ENCODE data around the gene LY6G6C.

GRCh38 chr6:31750411-31751022 lies 29.0 kb upstream of the LY6G6C start:
- TF ChIP-seq CTCF (IDR thresholded peaks at IDR 0.05; ENCODE audit: low read depth, low read length, poor library complexity, severe bottlenecking) (no peak), EZH2phosphoT487 (IDR thresholded peaks at IDR 0.05; ENCODE audit: borderline replicate concordance, low read length) (no peak)
